Transverse colon (tissue), 4 donors: ENCODE results near the gene ZWILCH.

ENCODE experiments used
- POLR2A ChIP-seq: fragments of 450-650 bp; IDR thresholded peaks from one replicate; pipeline ENCODE4 v1.6.1; 2016; ENCODE audit warnings: antibody characterized with exemption, mild to moderate bottlenecking, moderate library complexity
- POLR2AphosphoS5 ChIP-seq, 3 donors: sonication (generic); formaldehyde crosslinking; IDR thresholded peaks; one replicate each; pipeline ENCODE4 v1.6.1; 2016; ENCODE audit warnings: antibody characterized with exemption in 3 of 3
- TF ChIP-seq, protein P1 (sequence below), 5 experiments: fragments of 200-600 bp in 3 of 5; fragments of 450-650 bp in 2 of 5; sonication (generic) in 3 of 5; IDR thresholded peaks; 1 replicate in 2 of 5; 2 replicates in 3 of 5; pipeline ENCODE4 v1.5.1; 2016 to 2017; ENCODE audit warnings: antibody characterized with exemption in 5 of 5, inconsistent platforms in 3 of 5, mild to moderate bottlenecking in 2 of 5, moderate library complexity in 1 of 5

DNA sequence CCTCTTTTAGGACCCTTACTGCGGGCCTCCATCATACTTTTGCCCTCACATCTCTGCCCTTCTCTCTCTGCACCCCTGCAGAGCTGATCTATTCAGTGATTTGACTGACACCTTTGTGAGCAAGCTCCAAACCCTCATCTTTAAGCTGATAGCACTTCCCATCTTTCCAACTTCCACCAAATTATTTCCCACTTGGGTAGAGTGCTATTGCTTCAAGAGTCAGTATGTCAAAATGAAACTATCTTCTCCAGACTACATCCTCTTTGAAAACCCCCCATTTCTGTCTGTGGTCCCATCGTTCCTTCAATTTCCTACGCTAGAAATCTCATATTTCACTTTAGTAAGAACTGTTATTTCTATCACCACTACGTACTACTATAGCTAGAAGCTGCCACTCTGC, 19.7 kb downstream of the ZWILCH start:
- TF ChIP-seq, protein P1, sequence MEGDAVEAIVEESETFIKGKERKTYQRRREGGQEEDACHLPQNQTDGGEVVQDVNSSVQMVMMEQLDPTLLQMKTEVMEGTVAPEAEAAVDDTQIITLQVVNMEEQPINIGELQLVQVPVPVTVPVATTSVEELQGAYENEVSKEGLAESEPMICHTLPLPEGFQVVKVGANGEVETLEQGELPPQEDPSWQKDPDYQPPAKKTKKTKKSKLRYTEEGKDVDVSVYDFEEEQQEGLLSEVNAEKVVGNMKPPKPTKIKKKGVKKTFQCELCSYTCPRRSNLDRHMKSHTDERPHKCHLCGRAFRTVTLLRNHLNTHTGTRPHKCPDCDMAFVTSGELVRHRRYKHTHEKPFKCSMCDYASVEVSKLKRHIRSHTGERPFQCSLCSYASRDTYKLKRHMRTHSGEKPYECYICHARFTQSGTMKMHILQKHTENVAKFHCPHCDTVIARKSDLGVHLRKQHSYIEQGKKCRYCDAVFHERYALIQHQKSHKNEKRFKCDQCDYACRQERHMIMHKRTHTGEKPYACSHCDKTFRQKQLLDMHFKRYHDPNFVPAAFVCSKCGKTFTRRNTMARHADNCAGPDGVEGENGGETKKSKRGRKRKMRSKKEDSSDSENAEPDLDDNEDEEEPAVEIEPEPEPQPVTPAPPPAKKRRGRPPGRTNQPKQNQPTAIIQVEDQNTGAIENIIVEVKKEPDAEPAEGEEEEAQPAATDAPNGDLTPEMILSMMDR (IDR thresholded peaks at IDR 0.05) = no peak
- no peak for TF ChIP-seq POLR2A
- no peak for TF ChIP-seq POLR2AphosphoS5 (IDR thresholded peaks at IDR 0.05)
